Measurements from ENCODE around the gene RILPL1. TPM values are rescaled to one million over a fixed set of nuclear protein-coding genes. Genes with fewer than 3 reads are reported as not detected.
A peak's percentile ranks its signal among the peaks of the same experiment; 100 is the strongest.

Gene RILPL1
- total and polyA plus RNA-seq, 9 of the 15 experiments (the other 6 are each of a cell fraction or from before 2014, with no cell fraction given): 0.25 to 10.6 (median 8.6) TPM

- FAIRE-seq (no peak), ATAC-seq (peak; percentile 65), DNase-seq (ENCODE audit: extremely low read depth in 1 of 4, low spot score in 3 of 4) (peak; percentile 34 to 56 (median 54))
- WGBS (ENCODE audit: insufficient coverage, low coverage, missing lambda C conversion rate): 1% methylated on average over 50 of the region's 79 CpGs
- BruUV-seq (replicated peaks): no TSS peak
- peaks cover 29% of the 10 kb centered on the region for H3K79me2 ChIP-seq (ENCODE audit: control insufficient read depth, insufficient read depth, low read length)
- H2AFZ ChIP-seq (ENCODE audit: low read depth, low read length): peak overlapping the region; percentile 86
- CTCF ChIA-PET (ENCODE audit: low intra/inter-chr PET ratio): interaction anchor here (0.6 kb wide), 1 partner anchor 442 kb away, joined by 3 read pairs; no protein-coding TSS in a partner anchor
- H4K20me1 ChIP-seq (replicated peaks; ENCODE audit: control insufficient read depth, insufficient read depth, low read length): no peaks in the 10 kb centered on the region
- POLR2A ChIA-PET: interaction anchor here (0.5 to 1.2 kb wide), 8 partner anchors 9 to 1718 kb away, joined by 3 to 4 read pairs (median 3); partner anchors contain the start of gene ATP6V0A2
- H3K4me3 ChIP-seq: peak overlapping the region; percentile 54
- no peaks in the 10 kb centered on the region for H3K27me3 ChIP-seq (ENCODE audit: control insufficient read depth in 2 of 2, insufficient read depth in 2 of 2, low read length in 2 of 2)
- H3K27ac ChIP-seq (ENCODE audit: extremely low read depth, low read depth, low read length): peak overlapping the region; percentile 79
- peaks cover 24% of the 10 kb centered on the region; the same call in 2 of the 3 replicates for H3K36me3 ChIP-seq (ENCODE audit: control insufficient read depth, insufficient read depth, low read length)
- H3K4me1 ChIP-seq (replicated peaks in 1 of 2; ENCODE audit: control insufficient read depth in 2 of 2, insufficient read depth in 2 of 2, low read length in 2 of 2): peaks cover 14 to 24% of the 10 kb centered on the region in 2 experiments
- H3K9ac ChIP-seq (ENCODE audit: insufficient read depth in 1 of 2, low read depth in 2 of 2, low read length in 2 of 2): peak overlapping the region; percentile 63 to 99
- intact Hi-C loops (cut with micrococcal nuclease): no loop called here
- H3K9me1 ChIP-seq (ENCODE audit: control insufficient read depth, insufficient read depth, low read length): no peaks in the 10 kb centered on the region
- in situ Hi-C loops (cut with MboI): no loop called here
- H3K4me2 ChIP-seq (ENCODE audit: insufficient read depth, low read length): peak overlapping the region; percentile 90
- H3K9me3 ChIP-seq (replicated peaks; ENCODE audit: control insufficient read depth, insufficient read depth, low read depth, low read length): no peaks in the 10 kb centered on the region
- TF ChIP-seq SIN3B (IDR thresholded peaks at IDR 0.05; ENCODE audit: low read depth) (no peak), PRPF4 (IDR thresholded peaks at IDR 0.05; ENCODE audit: insufficient read depth, low read depth, low read length, poor library complexity, severe bottlenecking) (no peak), ZFX (CRISPR knock-in tag; IDR thresholded peaks at IDR 0.05) (peak; percentile 82), RFX5 (IDR thresholded peaks at IDR 0.05; ENCODE audit: low read depth, low read length) (no peak), E2F3 (CRISPR knock-in tag; IDR thresholded peaks at IDR 0.05) (peak; percentile 31; the same call in 1 of the 2 replicates), TRIM25 (IDR thresholded peaks at IDR 0.05; ENCODE audit: borderline replicate concordance) (no peak), MIER1 (IDR thresholded peaks at IDR 0.05; ENCODE audit: low read depth) (no peak), U2AF1 (optimal IDR thresholded peaks at IDR 0.05; ENCODE audit: low read depth, low read length) (no peak), TFAM (CRISPR knock-in tag; conservative IDR thresholded peaks at IDR 0.05) (no peak), CBFB (CRISPR knock-in tag; IDR thresholded peaks at IDR 0.05) (peak; percentile 87; the same call in 1 of the 2 replicates), TAF15 (IDR thresholded peaks at IDR 0.05; ENCODE audit: low read depth, low read length) (no peak), HSF4 (CRISPR knock-in tag; IDR thresholded peaks at IDR 0.05; ENCODE audit: borderline replicate concordance) (no peak), ZNF707 (CRISPR knock-in tag; conservative IDR thresholded peaks at IDR 0.05) (no peak), PRMT5 (CRISPR knock-in tag; IDR thresholded peaks at IDR 0.05) (no peak), CC2D1A (IDR thresholded peaks at IDR 0.05) (no peak), IFI16 (CRISPR knock-in tag; IDR thresholded peaks at IDR 0.05) (no peak), PTRF (tag; IDR thresholded peaks at IDR 0.05) (no peak), ZNF175 (CRISPR knock-in tag; IDR thresholded peaks at IDR 0.05; ENCODE audit: low read depth) (no peak), ZFP30 (CRISPR knock-in tag; IDR thresholded peaks at IDR 0.05; ENCODE audit: borderline replicate concordance) (no peak), NBN (IDR thresholded peaks at IDR 0.05; ENCODE audit: low read depth) (peak; percentile 19; the same call in 1 of the 2 replicates), ELF2 (CRISPR knock-in tag; IDR thresholded peaks at IDR 0.05) (no peak), RBM34 (IDR thresholded peaks at IDR 0.05; ENCODE audit: borderline replicate concordance, insufficient read depth, low read length) (no peak), BDP1 (IDR thresholded peaks at IDR 0.05; ENCODE audit: insufficient read depth, insufficient read length) (no peak)
These were observed 490 bp downstream of the RILPL1 start for GRCh38 chr12:123532808-123533649.

Data from K562 (cell line).